T47D (cell line): Measurements from ENCODE around the gene TIAM2.
A peak's percentile ranks its signal among the peaks of the same experiment; 100 is the strongest.
"Not testable (repeated sequence)": the region's sequence is repeated elsewhere in the genome, so short reads cannot be mapped to it uniquely, and the experiment has no call there.

ENCODE experiments used
- DNase-seq, 2 experiments: peaks; one replicate each; pipeline versions ENCODE4 v3.0.0 to v3.0.0-alpha.2; 2011 to 2012; ENCODE audit warnings: low read depth in 1 of 2, low spot score in 1 of 2
- JUND ChIP-seq: IDR thresholded peaks from 2 replicates; pipeline ENCODE4 v1.6.1; 2012; ENCODE audit warnings: low read depth
- in situ Hi-C: cut with HindIII; loops from 2 replicates; pipeline ENCODE4 v1.10.0; 2016; ENCODE audit warnings: low sequenced_read_pairs, low pct_unique_long_range_greater_than_20kb

Gene TIAM2

GRCh38 chr6:155212106-155212505 lies 217.0 kb downstream of the TIAM2 start:
- DNase-seq, result no peak
- TF ChIP-seq JUND, result no peak
- in situ Hi-C loops, result no loop called here

GRCh38 chr6:155212616-155213380 lies 217.7 kb downstream of the TIAM2 start:
- no peak for TF ChIP-seq JUND
- peak in 1 of 2 experiments; percentile 58 for DNase-seq
- in situ Hi-C loops, result no loop called here

DNA sequence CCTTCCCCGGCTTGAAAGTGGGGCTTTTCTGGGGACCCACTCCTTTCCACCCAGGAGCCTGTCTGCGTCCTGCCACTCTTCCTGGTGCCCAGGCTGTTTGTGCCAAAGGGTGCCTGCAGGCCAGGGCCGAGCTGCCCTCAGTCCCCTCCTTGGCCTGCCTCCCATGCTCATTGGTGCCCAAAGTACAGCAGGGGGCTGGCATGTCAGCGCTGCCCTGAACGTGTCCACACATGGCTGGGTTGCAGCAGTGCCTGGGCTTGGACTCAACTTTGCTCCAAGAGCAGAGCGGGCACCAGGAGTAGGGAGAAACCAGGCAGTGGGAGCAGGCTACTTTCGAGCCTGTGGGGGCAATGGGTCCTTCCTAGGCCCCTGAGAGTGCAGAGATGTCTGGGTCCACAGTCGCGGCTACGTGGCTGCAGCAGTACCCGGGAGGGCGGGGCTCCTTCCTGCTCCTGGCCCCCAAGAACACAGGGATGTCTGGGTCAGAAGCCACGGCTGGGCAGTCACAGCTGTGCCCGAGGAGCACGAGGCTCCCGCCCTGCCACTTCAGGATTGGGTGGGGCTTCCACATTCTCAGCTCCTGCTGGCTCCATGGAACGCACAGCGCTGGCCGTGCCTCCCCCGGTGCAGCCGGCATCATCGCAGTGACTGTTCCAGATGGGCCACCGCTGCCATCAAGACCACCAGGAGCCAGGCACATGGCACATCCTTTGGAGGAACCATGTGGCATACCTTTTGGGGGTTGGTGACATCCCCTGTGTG lies 218.7 kb downstream of the TIAM2 start:
- TF ChIP-seq JUND, result no peak
- DNase-seq, result no peak
- in situ Hi-C loops, result no loop called here

DNA sequence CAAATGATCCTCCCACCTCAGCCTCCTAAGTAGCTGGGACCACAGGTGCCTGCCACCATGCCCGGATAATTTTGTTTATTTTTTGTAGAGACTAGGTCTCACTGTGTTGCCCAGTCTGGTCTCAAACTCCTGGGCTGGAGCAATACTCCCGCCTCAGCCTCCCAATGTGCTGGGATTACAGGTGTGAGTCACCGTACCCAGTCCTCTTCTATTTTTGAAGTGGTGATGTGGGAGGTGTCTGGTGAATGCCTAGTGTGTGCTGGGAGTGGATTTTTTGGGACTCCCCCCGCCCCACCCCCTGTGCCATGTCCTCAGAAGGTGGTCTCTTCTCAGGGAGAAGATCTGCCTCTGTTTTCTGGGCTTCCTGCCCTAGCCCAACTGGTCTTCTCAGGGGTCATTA lies 220.8 kb downstream of the TIAM2 start:
- in situ Hi-C loops, result no loop called here
- no peak for DNase-seq
- TF ChIP-seq JUND, result no peak

DNA sequence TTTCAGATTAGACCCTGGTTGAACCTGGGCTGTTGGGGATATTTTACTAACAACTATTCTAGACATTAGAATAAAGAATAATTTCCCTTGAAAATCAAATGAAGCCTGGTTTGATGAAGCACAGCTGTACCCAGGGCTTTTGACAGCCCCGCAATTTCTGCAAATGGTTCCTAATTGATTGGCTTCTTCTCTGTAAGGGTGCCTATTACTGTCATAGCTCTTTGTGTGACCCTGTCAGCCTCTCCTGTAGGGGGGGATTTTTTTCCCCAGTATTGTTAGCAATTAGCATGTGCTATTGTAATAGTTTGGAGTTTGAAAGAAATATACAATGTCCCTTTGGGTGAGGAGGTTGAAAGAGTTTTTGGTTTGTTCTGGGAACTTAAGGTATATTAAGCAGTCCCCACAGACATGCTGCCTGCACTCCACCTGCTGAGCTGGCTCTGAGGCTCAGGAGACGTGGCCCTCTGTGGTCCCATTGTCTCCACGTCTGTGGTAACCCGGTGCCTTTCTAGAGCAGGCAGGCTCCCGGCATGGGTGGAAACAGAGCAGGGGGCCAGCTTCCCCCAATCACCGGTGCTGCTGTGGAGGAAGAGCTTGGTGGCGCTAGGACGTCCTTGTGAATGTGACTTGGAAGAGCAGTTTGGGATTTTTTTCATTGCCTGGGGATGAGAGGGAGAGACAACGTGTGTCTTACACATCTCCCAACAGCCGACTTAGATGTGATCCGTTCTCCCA lies 221.4 kb downstream of the TIAM2 start:
- in situ Hi-C loops, result no loop called here
- TF ChIP-seq JUND, result no peak
- DNase-seq, result no peak

GRCh38 chr6:155218711-155219110 lies 223.6 kb downstream of the TIAM2 start:
- DNase-seq, in situ Hi-C loops: not testable (repeated sequence)

GRCh38 chr6:155219299-155219698 lies 224.2 kb downstream of the TIAM2 start:
- no peak for TF ChIP-seq JUND
- DNase-seq, result no peak
- in situ Hi-C loops, result no loop called here

DNA sequence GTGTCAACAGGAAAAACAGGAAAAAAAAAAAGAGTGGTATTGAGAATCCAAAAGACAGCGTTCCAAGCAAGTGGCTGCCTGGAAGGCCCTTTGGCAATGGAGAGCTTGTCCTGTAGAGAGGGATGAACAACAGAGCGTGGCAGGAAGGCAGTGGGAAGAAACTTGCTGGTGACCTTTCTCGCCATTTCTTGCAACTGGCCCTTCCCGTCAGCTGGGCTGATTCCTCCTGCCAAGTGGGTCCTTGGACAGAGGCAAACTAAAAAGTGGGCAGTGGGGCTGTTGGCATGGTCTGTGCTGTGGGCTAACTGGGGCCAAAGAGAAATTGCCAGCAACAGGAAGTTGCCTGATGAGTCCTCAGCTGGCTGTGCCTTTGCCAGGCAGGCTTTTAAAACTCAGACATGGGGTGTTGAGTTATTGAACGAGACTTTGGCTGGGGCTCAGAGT lies 224.8 kb downstream of the TIAM2 start:
- no peak for TF ChIP-seq JUND
- DNase-seq, result no peak
- in situ Hi-C loops, result no loop called here

DNA sequence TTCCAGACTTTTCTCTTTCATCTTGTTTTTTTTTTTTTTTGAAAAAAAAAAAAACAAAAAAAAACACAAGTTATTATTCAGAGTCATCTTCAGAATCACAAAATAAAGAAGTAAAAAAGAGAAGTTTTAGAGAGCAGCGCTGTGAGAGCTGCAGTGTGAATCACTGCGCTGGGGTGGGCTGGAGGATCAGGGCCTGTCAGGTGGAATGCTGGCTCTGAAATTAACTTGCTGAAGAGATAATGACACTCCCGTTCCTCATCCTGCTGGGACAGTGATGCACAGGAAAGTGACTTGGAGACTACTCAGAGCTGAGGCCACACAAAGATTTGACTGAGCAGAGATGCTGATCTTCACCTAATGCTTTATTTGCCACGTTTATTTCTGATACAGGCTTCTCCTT lies 226.0 kb downstream of the TIAM2 start:
- no peak for TF ChIP-seq JUND
- DNase-seq, result no peak
- in situ Hi-C loops, result no loop called here

GRCh38 chr6:155222506-155222905 lies 227.4 kb downstream of the TIAM2 start:
- TF ChIP-seq JUND, result no peak
- DNase-seq, result no peak
- in situ Hi-C loops, result no loop called here

- no peak for DNase-seq
- TF ChIP-seq JUND, result no peak
- in situ Hi-C loops, result no loop called here
Measured at GRCh38 chr6:155223646-155224451, 228.7 kb downstream of the TIAM2 start.

DNA sequence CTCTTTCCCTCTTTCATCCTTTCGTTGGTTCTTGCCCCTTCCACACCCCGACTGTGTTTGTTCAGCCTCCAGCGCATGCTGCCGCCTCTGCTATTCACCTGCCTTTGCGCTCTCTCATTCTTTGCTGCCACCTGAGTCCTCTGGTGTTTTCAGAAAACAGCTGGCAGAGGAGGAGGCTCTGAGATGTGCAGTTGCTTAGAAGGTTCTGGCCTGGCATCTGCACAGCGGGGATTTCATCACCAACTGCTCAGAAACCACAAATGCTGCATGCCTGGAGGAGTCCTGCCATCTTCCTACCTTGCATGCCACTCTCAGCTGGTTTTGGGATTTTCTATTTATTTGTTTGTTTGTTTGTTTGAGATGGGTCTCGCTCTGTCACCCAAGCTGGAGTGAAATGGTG lies 229.5 kb downstream of the TIAM2 start:
- no peak for DNase-seq
- no peak for TF ChIP-seq JUND
- in situ Hi-C loops, result no loop called here

- DNase-seq, result no peak
- TF ChIP-seq JUND, result no peak
- in situ Hi-C loops, result no loop called here
Measured at GRCh38 chr6:155227046-155227445, 231.9 kb downstream of the TIAM2 start.
